Measurements from ENCODE around the gene POMT2. TPM values are rescaled to one million over a fixed set of nuclear protein-coding genes. Genes with fewer than 3 reads are reported as not detected.

The POMT2 gene
- total RNA-seq, 2 donors from 2014 or later = 9.7 to 11.5 TPM

- Histone ChIP-seq H3K27ac (no peak overlapping the region), H3K4me3 (no peak overlapping the region), H3K36me3 (no peaks in the 10 kb centered on the region), H3K4me1 (no peaks in the 10 kb centered on the region), H3K9me3 (no peaks in the 10 kb centered on the region), H3K27me3 (no peaks in the 10 kb centered on the region)
- TF ChIP-seq CTCF (IDR thresholded peaks at IDR 0.05) = no peak
- no peak for DNase-seq (ENCODE audit: low spot score)
Measured at GRCh38 chr14:77236814-77237213, 83.9 kb downstream of the POMT2 start.

- Histone ChIP-seq H3K27ac (no peak overlapping the region), H3K36me3 (no peaks in the 10 kb centered on the region), H3K27me3 (no peaks in the 10 kb centered on the region), H3K4me1 (no peaks in the 10 kb centered on the region), H3K9me3 (no peaks in the 10 kb centered on the region), H3K4me3 (no peak overlapping the region)
- no peak for DNase-seq (ENCODE audit: low spot score)
- no peak for TF ChIP-seq CTCF (IDR thresholded peaks at IDR 0.05)
Measured at GRCh38 chr14:77231721-77232120, 89.0 kb downstream of the POMT2 start.

- H3K27me3 ChIP-seq = no peaks in the 10 kb centered on the region
- H3K27ac ChIP-seq = no peak overlapping the region
- H3K9me3 ChIP-seq = no peaks in the 10 kb centered on the region
- H3K4me3 ChIP-seq = no peak overlapping the region
- no peaks in the 10 kb centered on the region for H3K4me1 ChIP-seq
- H3K36me3 ChIP-seq = no peaks in the 10 kb centered on the region
- no peak for DNase-seq (ENCODE audit: low spot score)
- no peak for TF ChIP-seq CTCF (IDR thresholded peaks at IDR 0.05)
Measured at GRCh38 chr14:77230914-77231313, 89.8 kb downstream of the POMT2 start.

GRCh38 chr14:77228056-77228455, 92.6 kb downstream of the POMT2 start:
- H3K27me3 ChIP-seq = no peaks in the 10 kb centered on the region
- no peaks in the 10 kb centered on the region for H3K4me1 ChIP-seq
- no peak for DNase-seq (ENCODE audit: low spot score)
- no peak for TF ChIP-seq CTCF (IDR thresholded peaks at IDR 0.05)
- no peaks in the 10 kb centered on the region for H3K36me3 ChIP-seq
- no peaks in the 10 kb centered on the region for H3K9me3 ChIP-seq
- H3K27ac ChIP-seq = no peak overlapping the region
- H3K4me3 ChIP-seq = no peak overlapping the region

GRCh38 chr14:77225892-77226557, 94.7 kb downstream of the POMT2 start:
- no peak for TF ChIP-seq CTCF (IDR thresholded peaks at IDR 0.05)
- no peak for DNase-seq (ENCODE audit: low spot score)
- H3K4me3 ChIP-seq = no peak overlapping the region
- no peak overlapping the region for H3K27ac ChIP-seq
- H3K27me3 ChIP-seq = no peaks in the 10 kb centered on the region
- H3K36me3 ChIP-seq = no peaks in the 10 kb centered on the region
- H3K4me1 ChIP-seq = no peaks in the 10 kb centered on the region
- H3K9me3 ChIP-seq = no peaks in the 10 kb centered on the region

GRCh38 chr14:77225254-77225653, 95.4 kb downstream of the POMT2 start:
- H3K9me3 ChIP-seq = no peaks in the 10 kb centered on the region
- H3K27me3 ChIP-seq = no peaks in the 10 kb centered on the region
- no peaks in the 10 kb centered on the region for H3K4me1 ChIP-seq
- no peaks in the 10 kb centered on the region for H3K36me3 ChIP-seq
- DNase-seq (ENCODE audit: low spot score) = no peak
- H3K27ac ChIP-seq = no peak overlapping the region
- H3K4me3 ChIP-seq = no peak overlapping the region
- TF ChIP-seq CTCF (IDR thresholded peaks at IDR 0.05) = no peak

All from right atrium auricular region (tissue), 2 donors.